Heart left ventricle (tissue), 16 donors: Measurements from ENCODE around the gene COQ4. TPM values are rescaled to one million over a fixed set of nuclear protein-coding genes. Genes with fewer than 3 reads are reported as not detected.
"Not testable (repeated sequence)": the region's sequence is repeated elsewhere in the genome, so short reads cannot be mapped to it uniquely, and the experiment has no call there.

Experiments used
- ATAC-seq, 4 donors: fragments of 200-7000 bp; cut with Tn5 transposase; one replicate each; pipeline ENCODE4 v1.9.1; 2020 to 2022; ENCODE audit warnings: moderate library complexity in 4 of 4, mild to moderate bottlenecking in 3 of 4, moderate number of reproducible peaks in 1 of 4
- DNase-seq, 5 donors: peaks; one replicate each; pipeline ENCODE4 v3.0.0-alpha.2; 2020
- H3K27ac ChIP-seq, 12 donors: fragments of 200-600 bp; sonication (generic) in 4 of 12; one replicate each; pipeline versions ENCODE4 v1.5.0 to v1.8.0; 2016 to 2022; ENCODE audit warnings: mild to moderate bottlenecking in 2 of 12
- H3K27me3 ChIP-seq, 9 donors: fragments of 200-600 bp; sonication (generic) in 2 of 9; one replicate each; pipeline versions ENCODE4 v1.5.1 to v1.8.0; 2016 to 2022; ENCODE audit warnings: mild to moderate bottlenecking in 3 of 9
- H3K36me3 ChIP-seq, 9 donors: fragments of 200-600 bp; sonication (generic) in 2 of 9; one replicate each; pipeline versions ENCODE4 v1.5.0 to v1.8.0; 2018 to 2022; ENCODE audit warnings: mild to moderate bottlenecking in 2 of 9
- H3K4me1 ChIP-seq, 12 donors: fragments of 200-600 bp; sonication (generic) in 4 of 12; one replicate each; pipeline versions ENCODE4 v1.5.0 to v1.8.0; 2016 to 2022; ENCODE audit warnings: mild to moderate bottlenecking in 3 of 12
- H3K4me3 ChIP-seq, 12 donors: fragments of 200-600 bp; sonication (generic) in 4 of 12; one replicate each; pipeline versions ENCODE4 v1.5.0 to v1.8.0; 2017 to 2022; ENCODE audit warnings: mild to moderate bottlenecking in 9 of 12, moderate library complexity in 4 of 12
- H3K9me3 ChIP-seq, 12 donors: fragments of 200-600 bp; sonication (generic) in 4 of 12; one replicate each; pipeline versions ENCODE4 v1.5.0 to v1.8.0; 2016 to 2022; ENCODE audit warnings: mild to moderate bottlenecking in 1 of 12
- POLR2A ChIP-seq, 2 donors: fragments of 450-650 bp; IDR thresholded peaks; one replicate each; pipeline ENCODE4 v1.6.1; 2017; ENCODE audit warnings: antibody characterized with exemption in 2 of 2, mild to moderate bottlenecking in 2 of 2, moderate library complexity in 2 of 2
- WGBS, 4 donors: extraction: QIAGEN DNeasy Blood & Tissue Kit in 2 of 4; methylation state at CpG; one replicate each; pipeline versions ENCODE4 v1.1.5 to v1.1.7; 2013 to 2018; 5-methylcytosine and 5-hydroxymethylcytosine counted together
- intact Hi-C, 10 donors: fragments of 100-400 bp; cut with DNase I; formaldehyde crosslinking; loops; one replicate each; pipeline versions ENCODE4 v1.11.1 to v1.14.2; 2022
- polyA plus RNA-seq, 2 donors: library from polyadenylated mRNA; stranded (reverse); fragments of 200-250 nt; gene quantifications; one replicate each; pipeline ENCODE4 v1.2.3, GENCODE V29; 2013
- total RNA-seq, 9 donors: library from RNA; depleted of rRNA in 2 of 9; stranded (reverse); fragments of >200 nt in 2 of 9; fragmentation: NEBNext Ultra II Directional in 3 of 9; extraction: Animal tissue kit (Norgen Biotek cat#: 25700) in 3 of 9; gene quantifications; one replicate each; pipeline versions ENCODE4 v1.1.0 to v1.2.4, GENCODE V29; 2016 to 2023
- TF ChIP-seq, protein P1 (sequence below), 12 donors: fragments of 200-600 bp; sonication (generic) in 4 of 12; IDR thresholded peaks; one replicate each; pipeline versions ENCODE4 v1.5.0 to v1.8.0; 2018 to 2022; ENCODE audit warnings: antibody characterized with exemption in 12 of 12, mild to moderate bottlenecking in 5 of 12
- donor health status: ischemic (EF 13 %, LVEDD 7.1; RV severe dilation, severe dysfunction).
- donor health status: healthy with polysubstance abuse.
- donor health status: DM: no; HTN: yes; CAD: no.
- donor health status: DM: no; HTN: no; CAD: no.
- donor health status: ischemic (EF 25% LVEDD 6.9; RV normal size, moderate dysfunction).
- donor health status: ischemic (EF 25% LVEDD 5.7; RV mildly dilated, moderate dysfunction).
- donor health status: healthy.
- donor health status: DM: yes; HTN: yes; CAD: no.
- donor health status: ischemic (EF 35%, LVEDD 5.7; RV mildly dilated, moderate dysfunction).
- donor health status: nonischemic (EF 11% LVEDD 7.7; RV severe dilation, severe dysfunction).
- donor health status: DM: yes; HTN: yes; CAD: no.
- donor health status: PGD.
- donor health status: ischemic (EF 29% LVEDD 5.4; RV normal size, mild dysfunction).
- donor health status: nonischemic (EF 23%, LVEDD 6.1; RV moderate dilation, normal function).

Gene COQ4
- total and polyA plus RNA-seq, 11 donors = 19.0 to 43.2 (median 30.1) TPM

GRCh38 chr9:128276008-128276573, 46.5 kb upstream of the COQ4 start, which contains the start of gene SWI5:
TSS of gene SWI5 (plus strand) at chr9:128276276.
- no peaks in the 10 kb centered on the region for H3K9me3 ChIP-seq
- peaks cover 0 to 41% (median 26%) of the 10 kb centered on the region in 12 donors for H3K4me1 ChIP-seq
- peak; percentile 100 for DNase-seq
- peak; percentile 77 to 97 for TF ChIP-seq POLR2A (IDR thresholded peaks at IDR 0.05)
- TF ChIP-seq, protein P1, sequence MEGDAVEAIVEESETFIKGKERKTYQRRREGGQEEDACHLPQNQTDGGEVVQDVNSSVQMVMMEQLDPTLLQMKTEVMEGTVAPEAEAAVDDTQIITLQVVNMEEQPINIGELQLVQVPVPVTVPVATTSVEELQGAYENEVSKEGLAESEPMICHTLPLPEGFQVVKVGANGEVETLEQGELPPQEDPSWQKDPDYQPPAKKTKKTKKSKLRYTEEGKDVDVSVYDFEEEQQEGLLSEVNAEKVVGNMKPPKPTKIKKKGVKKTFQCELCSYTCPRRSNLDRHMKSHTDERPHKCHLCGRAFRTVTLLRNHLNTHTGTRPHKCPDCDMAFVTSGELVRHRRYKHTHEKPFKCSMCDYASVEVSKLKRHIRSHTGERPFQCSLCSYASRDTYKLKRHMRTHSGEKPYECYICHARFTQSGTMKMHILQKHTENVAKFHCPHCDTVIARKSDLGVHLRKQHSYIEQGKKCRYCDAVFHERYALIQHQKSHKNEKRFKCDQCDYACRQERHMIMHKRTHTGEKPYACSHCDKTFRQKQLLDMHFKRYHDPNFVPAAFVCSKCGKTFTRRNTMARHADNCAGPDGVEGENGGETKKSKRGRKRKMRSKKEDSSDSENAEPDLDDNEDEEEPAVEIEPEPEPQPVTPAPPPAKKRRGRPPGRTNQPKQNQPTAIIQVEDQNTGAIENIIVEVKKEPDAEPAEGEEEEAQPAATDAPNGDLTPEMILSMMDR (IDR thresholded peaks at IDR 0.05) = peak in 2 of 12 donors; percentile 5 to 18
- WGBS, 4 donors = 0 to 2% (median 0%) methylated on average over 15 to 38 of the region's 38 CpGs
- H3K36me3 ChIP-seq = peaks cover 0 to 27% (median 25%) of the 10 kb centered on the region in 9 donors
- peak within 1 kb of the TSS; percentile 80 to 97 (median 90) for H3K27ac ChIP-seq
- intact Hi-C loops = no loop called here
- H3K4me3 ChIP-seq = peak within 1 kb of the TSS; percentile 72 to 98 (median 93)
- peak; percentile 97 to 99 (median 98) for ATAC-seq
- H3K27me3 ChIP-seq = no peaks in the 10 kb centered on the region

GRCh38 chr9:128276574-128277270, 45.9 kb upstream of the COQ4 start:
- Histone ChIP-seq H3K36me3 (peaks cover 0 to 21% (median 20%) of the 10 kb centered on the region in 9 donors), H3K9me3 (no peaks in the 10 kb centered on the region), H3K27ac (peak overlapping the region; percentile 68 to 95 (median 86)), H3K4me1 (peaks cover 0 to 41% (median 26%) of the 10 kb centered on the region in 12 donors), H3K27me3 (no peaks in the 10 kb centered on the region), H3K4me3 (peak overlapping the region; percentile 55 to 98 (median 92))
- TF ChIP-seq POLR2A (IDR thresholded peaks at IDR 0.05) = no peak
- TF ChIP-seq, protein P1 (IDR thresholded peaks at IDR 0.05) = no peak
- intact Hi-C loops = no loop called here
- WGBS, 4 donors = 7 to 10% (median 9%) methylated on average over 23 of the region's 23 CpGs
- ATAC-seq (peak; percentile 2 to 25 (median 14)), DNase-seq (peak in 4 of 5 donors; percentile 37 to 65 (median 50))

DNA sequence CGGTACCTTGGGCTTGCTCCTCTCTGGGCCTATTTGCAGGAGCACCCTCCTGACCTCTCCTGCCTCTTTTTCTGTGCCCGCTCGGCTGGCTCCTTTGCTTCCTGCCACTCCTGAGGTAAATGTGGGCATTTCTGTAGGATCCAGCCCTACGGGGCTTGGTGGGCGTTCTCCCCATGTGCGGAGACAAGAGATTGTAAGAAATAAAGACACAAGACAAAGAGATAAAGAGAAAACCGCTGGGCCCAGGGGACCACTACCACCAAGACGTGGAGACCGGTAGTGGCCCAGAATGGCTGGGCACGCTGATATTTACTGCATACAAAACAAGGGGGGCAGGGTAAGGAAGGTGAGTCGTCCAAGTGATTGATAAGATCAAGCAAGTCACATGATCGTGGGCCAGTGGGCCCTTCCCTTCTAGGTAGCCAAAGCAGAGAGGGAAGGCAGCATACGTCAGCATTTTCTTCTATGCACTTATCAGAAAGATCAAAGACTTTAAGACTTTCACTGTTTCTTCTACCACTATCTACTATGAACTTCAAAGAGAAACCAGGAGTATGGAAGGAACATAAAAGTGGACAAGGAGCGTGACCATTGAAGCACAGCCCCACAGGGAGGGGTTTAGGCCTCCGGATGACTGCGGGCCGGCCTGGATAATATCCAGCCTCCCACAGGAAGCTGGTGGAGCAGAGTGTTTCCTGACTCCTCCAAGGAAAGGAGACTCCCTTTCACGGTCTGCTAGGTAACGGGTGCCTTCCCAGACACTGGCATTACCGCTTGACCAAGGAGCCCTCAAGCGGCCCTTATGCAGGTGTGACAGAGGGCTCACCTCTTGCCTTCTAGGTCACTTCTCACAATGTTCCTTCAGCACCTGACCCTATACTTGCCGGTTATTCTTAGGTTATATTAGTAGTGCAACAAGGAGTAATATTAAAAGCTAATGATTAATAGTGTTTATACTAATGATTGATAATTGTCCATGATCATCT, 43.3 kb upstream of the COQ4 start:
- DNase-seq = peak in 2 of 5 donors; percentile 33 to 35
- H3K36me3 ChIP-seq, ATAC-seq, H3K9me3 ChIP-seq, intact Hi-C loops, H3K27me3 ChIP-seq: not testable (repeated sequence)
- H3K4me3 ChIP-seq = peak overlapping the region in 3 of 12 donors; percentile 7 to 16 (median 12)
- whole genome bisulfite sequencing, 4 donors = 53 to 68% (median 63%) methylated on average over 22 of the region's 22 CpGs
- H3K4me1 ChIP-seq = peaks cover 0 to 38% (median 21%) of the 10 kb centered on the region in 12 donors
- H3K27ac ChIP-seq = peak overlapping the region in 10 of 12 donors; percentile 27 to 57 (median 34)

GRCh38 chr9:128280084-128280622, 42.5 kb upstream of the COQ4 start:
- Histone ChIP-seq H3K4me1 (peaks cover 0 to 30% (median 14%) of the 10 kb centered on the region in 12 donors), H3K36me3 (peaks cover 0 to 3% (median 0%) of the 10 kb centered on the region in 9 donors), H3K4me3 (peak overlapping the region in 1 of 12 donors; percentile 7), H3K27me3 (no peaks in the 10 kb centered on the region), H3K9me3 (no peaks in the 10 kb centered on the region), H3K27ac (peak overlapping the region in 6 of 12 donors; percentile 27 to 57 (median 42))
- 92 to 97% (median 94%) methylated on average over 5 of the region's 5 CpGs for WGBS, 4 donors
- intact Hi-C loops = no loop called here
- ATAC-seq (no peak), DNase-seq (no peak)
- no peak for TF ChIP-seq POLR2A (IDR thresholded peaks at IDR 0.05)
- TF ChIP-seq, protein P1 (IDR thresholded peaks at IDR 0.05) = no peak
